Fibroblast of skin of abdomen (primary cell): ENCODE measurements around the gene LLGL2.
"Not testable (repeated sequence)": the region's sequence is repeated elsewhere in the genome, so short reads cannot be mapped to it uniquely, and the experiment has no call there.

ENCODE experiments used
- DNase-seq: peaks from one replicate; pipeline ENCODE4 v3.0.0-alpha.2; 2013

LLGL2 gene

GRCh38 chr17:75592348-75593020 lies 67.0 kb downstream of the LLGL2 start:
- no peak for DNase-seq

DNA sequence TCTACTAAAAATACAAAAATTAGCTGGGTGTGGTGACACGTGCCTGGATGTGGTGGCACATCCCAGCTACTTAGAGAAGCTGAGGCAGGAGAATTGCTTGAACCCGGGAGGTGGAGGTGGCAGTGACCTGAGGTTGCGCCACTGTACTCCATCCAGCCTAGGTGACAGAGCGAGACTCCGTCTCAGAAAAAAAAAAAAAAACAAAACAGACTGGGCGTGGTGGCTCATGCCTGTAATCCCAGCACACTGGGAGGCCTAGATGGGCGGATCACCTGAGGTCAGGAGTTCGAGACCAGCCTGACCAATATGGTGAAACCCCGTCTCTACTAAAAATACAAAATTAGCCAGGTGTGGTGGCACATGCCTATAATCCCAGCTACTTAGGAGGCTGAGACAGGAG lies 67.9 kb downstream of the LLGL2 start:
- DNase-seq = not testable (repeated sequence)

DNA sequence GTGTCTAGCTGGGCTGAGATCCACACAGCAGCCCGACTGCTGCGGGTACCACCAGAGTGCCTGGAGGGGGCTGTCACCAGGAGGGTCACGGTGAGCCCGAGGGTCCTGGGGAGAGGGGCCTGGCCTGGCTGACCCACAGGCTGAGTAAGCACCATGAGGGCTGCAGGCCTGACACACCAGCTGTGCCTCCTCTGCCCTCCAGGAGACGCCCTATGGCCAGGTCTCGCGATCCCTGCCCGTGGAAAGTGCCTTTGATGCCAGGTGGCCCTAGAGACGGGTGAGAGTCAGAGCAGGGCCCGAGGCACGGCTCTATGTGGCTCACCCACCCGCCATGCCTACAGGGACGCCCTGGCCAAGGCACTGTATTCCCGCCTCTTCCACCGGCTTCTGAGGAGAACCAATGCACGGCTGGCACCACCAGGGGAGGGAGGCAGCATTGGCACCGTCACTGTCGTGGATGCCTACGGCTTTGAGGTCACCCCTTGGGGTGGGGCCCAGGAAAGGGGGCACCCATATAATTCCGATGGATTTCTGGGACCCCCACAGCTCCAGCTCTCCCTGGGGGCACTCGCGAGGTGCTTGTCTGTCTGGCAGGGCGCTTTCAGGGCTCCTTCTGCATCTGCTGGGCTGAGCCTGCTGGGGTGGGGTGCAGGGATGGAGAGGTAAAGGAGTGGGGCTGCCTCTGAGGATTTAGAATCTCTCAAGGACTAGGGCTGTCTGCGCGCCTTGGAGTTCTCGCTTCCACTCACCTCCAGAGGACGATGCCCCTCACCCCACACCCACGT lies 69.2 kb downstream of the LLGL2 start:
- DNase-seq = no peak

DNA sequence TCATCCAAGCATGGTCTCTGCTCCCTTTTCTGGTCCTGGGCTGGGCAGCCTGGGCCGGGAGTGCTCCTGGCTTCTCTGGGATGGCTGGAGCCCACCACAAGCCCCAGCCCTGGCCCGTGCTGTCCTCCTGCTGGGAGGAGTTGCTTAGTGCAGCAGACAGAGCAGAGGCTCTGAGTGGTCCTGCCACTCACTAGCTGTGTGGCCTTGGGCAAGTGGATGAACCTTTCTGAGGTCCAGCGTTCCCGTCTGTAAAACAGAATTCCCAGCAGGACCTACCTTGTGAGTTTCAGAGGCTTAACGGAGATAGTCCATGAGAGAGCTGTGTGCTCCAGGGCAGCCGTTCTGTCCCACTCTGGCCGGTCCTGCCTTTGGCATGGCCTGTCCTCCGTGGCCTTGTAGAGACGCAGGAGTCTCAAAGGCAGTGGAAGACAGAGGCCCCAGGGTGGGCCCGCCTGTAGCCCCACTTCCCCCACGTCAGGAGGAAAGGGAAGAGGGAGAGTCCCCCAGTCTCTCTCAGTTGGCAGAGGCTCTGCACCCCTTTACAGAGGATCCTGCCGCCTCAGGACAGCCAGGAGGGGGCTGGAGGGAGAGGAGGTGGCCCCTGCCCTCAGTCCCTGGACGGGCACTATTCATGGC lies 69.9 kb downstream of the LLGL2 start:
- no peak for DNase-seq

- no peak for DNase-seq
These were observed 70.4 kb downstream of the LLGL2 start for GRCh38 chr17:75595920-75596313.

- DNase-seq = no peak
These were observed 71.0 kb downstream of the LLGL2 start for GRCh38 chr17:75596320-75597087.

DNA sequence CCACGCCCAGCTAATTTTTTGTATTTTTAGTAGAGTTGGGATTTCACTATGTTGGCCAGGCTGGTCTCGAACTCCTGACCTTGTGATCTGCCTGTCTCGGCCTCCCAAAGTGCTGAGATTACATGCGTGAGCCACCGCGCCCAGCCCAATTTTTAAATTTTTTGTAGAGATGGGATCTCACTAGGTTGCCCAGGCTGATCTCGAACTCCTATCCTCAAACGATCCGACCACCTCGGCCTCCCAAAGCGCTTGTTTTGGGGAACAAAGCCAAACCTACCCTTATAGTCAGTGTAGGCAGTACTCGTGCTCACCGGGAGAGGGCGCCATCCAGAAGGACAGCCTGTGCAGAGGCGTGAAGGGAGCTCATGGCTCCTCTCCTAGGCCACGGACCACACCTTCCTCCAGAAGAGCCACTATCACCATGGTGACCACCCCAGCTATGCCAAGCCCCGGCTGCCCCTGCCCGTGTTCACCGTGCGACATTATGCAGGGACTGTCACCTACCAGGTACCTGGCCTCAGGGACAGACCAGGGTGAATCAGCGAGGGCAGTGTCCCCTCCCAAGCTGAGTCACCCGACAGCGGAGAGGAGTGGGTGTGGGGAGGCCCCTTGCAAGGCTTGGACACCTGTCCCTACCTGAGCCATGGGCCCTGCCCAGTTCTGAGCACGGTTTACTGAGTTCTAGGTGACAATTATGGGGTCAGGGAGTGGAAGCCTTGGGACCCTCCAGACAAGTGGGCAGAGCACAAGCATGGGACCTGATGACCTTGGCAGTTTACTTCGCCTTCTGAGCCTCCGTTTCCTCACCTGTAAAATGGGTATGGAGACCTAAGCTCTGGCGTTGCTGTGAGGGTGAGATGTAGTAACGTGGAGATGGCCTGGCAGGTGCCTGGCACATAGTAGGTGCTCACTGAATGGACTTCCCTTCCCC lies 75.8 kb downstream of the LLGL2 start:
- no peak for DNase-seq

DNA sequence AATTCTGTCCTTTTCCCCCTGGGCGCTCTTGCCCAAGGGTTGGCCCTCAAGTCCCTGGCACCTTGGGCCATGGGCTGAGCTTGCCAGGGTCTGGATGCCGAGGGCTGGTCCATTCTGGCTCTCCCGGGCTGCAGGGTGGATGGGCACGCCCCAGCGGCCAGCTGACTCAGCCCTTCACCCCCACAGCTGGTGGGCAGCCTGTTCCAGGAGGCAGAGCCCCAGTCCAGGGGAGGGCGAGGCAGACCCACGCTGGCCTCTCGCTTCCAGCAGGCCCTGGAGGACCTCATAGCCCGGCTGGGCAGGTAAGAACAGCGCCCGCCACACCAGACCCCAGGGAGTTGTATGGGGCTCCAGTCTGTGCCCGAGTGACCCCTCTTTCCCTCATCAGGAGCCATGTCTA lies 77.1 kb downstream of the LLGL2 start:
- DNase-seq = no peak

- DNase-seq = no peak
These were observed 77.6 kb downstream of the LLGL2 start for GRCh38 chr17:75603123-75603522.

DNA sequence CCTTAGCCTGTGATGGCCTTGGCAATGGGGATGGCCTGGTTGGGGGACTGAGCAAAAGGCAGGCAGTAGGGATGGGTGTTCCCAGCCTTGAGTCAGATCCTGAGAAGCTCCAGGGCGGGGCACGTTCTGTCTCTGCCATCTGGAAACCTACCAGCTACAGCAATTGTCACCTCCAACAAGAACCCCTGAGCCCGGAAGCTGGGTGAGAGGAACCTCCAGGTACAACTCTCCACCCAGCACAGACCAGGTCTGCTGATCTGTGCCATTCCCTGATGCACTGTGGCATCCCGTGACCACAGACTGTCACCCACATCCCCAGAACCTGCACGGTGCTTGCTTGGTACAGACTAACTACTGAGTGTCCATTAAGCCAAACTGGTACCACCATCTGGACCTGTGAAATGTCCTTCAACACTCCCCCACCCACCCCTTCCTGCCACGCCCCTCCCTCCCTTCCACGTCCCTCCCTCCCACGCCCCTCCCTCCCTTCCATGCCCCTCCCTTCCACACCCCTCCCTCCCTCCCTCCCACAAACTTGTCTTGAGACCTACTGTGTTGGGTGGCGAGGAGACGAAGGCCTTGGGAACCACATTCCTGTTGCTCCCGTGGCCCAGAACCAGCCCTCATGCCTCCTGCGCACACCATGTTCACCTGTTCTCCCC lies 78.7 kb downstream of the LLGL2 start:
- no peak for DNase-seq

DNA sequence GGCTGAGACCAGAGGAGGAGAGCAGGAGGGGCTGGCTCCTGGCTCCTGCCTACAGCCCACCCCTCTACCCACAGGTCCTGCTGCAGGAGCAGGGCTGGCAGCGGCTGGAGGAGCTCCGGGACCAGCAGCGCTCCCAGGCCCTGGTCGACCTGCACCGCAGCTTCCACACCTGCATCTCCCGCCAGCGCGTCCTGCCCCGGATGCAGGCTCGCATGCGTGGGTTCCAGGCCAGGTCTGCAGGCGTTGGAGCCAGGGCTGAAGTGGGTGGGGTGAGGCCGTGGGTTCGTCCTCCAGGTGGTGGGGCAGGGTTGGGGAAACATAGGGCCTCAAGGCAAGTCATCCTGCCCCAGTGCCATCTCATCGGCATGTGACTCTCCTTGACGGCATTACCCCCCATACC lies 80.3 kb downstream of the LLGL2 start:
- DNase-seq = no peak

- DNase-seq = no peak
These were observed 81.6 kb downstream of the LLGL2 start for GRCh38 chr17:75607086-75607485.

GRCh38 chr17:75610103-75610984 lies 84.8 kb downstream of the LLGL2 start:
- DNase-seq = no peak

- DNase-seq = no peak
These were observed 86.4 kb downstream of the LLGL2 start for GRCh38 chr17:75611851-75612429.

DNA sequence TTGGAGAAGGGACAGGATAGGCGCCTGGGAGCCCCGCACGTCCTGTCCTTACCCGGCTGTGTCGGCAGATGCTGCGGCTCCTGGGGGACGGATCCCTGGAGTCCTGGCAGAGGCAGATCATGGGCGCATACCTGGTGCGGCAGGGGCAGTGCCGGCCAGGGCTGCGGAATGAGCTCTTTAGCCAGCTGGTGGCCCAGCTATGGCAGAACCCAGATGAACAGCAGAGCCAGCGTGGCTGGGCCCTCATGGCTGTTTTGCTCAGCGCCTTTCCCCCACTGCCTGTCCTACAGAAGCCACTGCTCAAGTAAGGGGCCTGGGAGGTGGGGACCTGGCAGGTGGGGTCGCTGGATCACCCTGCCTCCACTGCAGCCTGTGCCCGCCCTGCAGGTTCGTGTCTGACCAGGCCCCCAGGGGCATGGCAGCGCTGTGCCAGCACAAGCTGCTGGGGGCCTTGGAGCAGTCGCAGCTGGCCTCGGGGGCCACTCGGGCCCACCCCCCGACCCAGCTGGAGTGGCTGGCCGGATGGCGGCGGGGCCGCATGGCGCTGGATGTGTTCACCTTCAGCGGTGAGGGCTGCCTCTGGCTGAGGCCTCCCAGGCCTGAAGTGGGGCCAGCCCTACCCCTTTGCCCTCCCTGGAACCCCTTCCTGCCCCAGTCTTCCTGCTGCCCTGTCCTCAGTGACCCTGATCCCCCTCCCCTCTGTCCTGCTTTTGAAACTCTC lies 87.6 kb downstream of the LLGL2 start:
- no peak for DNase-seq

DNA sequence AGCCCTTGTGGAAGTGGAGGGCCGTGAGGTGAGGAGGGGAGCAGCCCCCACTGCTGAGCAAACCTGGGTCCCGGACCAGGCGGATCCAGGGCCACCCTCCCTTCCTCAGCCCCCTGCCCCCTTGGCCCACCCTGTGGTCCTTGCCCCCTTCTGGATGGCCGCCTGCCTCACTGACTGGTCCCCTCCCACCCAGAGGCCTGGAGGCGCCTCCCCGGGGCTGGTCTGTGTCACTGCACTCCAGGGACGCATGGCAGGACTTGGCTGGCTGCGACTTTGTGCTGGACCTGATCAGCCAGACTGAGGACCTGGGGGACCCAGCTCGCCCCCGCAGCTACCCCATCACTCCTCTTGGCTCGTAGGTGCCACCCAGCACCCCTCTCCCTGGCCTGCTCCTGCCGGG lies 88.5 kb downstream of the LLGL2 start:
- no peak for DNase-seq

DNA sequence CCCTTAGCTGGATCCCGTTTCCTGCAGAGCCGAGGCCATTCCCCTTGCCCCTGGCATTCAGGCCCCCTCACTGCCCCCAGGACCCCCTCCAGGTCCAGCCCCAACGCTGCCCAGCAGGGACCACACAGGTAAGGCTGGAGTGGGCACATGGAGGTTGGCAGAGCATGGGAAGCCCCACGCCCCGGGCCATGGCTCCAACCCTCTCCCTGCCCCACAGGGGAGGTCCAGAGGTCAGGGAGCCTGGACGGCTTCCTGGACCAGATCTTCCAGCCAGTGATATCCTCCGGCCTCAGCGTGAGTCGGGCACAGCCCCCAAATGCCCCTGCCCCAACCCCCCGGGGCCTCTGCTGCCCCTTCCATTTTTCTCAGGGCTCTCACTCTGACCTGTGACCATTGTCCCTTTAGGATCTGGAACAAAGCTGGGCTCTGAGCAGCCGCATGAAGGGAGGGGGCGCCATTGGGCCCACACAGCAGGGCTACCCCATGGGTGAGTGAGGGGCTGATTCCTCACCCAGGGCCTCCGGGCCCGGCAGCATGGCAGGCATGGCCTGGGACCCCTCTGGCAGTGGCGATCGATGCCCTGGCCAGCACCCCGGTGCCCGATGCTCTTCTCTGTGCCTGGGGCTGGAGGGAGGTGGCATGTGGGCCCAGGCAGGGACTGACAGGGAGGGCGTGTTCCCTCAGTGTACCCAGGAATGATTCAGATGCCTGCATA lies 89.2 kb downstream of the LLGL2 start:
- DNase-seq = no peak

GRCh38 chr17:75615301-75615700 lies 89.8 kb downstream of the LLGL2 start:
- no peak for DNase-seq
